ENCODE results near the gene PRICKLE1. TPM values are rescaled to one million over a fixed set of nuclear protein-coding genes. Genes with fewer than 3 reads are reported as not detected.

Gene PRICKLE1
- total and polyA plus RNA-seq, 2 of the 13 experiments (the other 11 are each of a cell fraction or from before 2014, with no cell fraction given) = not detected

DNA sequence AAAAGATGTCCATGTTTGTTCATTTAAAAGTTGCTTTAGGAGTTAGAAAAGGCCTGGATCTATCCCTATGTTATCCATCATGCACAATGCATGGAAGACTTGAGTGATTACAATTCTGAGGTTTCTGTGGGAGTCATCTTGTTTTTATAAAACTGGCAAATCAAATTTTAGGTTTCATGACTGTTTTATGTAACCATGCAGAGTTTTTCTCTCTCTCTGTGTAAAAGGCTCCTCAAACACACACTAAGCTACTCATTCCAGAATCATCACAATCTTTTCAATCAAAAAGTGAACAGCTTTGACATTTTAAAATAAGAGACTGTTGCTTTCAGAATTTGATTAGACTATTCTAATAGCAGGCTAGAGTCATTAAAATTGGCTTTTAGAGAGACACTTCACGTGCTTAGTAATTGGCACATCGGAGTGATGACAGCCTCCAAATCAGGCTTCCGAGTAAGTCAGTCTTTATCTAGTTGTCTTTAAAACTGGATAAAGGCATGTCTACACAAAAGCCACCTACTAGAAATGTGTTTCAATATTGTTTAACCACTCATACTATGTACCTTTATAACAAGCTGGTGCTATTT lies 31.9 kb downstream of the PRICKLE1 start:
- in situ Hi-C loops (cut with HindIII; ENCODE audit: extremely low pct_ligation_motif_present, low pct_unique_long_range_greater_than_20kb) (no loop called here), intact Hi-C loops (cut with micrococcal nuclease; ENCODE audit: unreplicated experiment) (no loop called here)
- Histone ChIP-seq H3K36me3 (replicated peaks in 1 of 2; ENCODE audit: control insufficient read depth in 1 of 2, insufficient read depth in 2 of 2, low read length in 2 of 2) (no peaks in the 10 kb centered on the region), H3K9me3 (ENCODE audit: low read length) (no peaks in the 10 kb centered on the region), H3K79me2 (ENCODE audit: insufficient read depth, low read length) (no peaks in the 10 kb centered on the region), H3K4me2 (ENCODE audit: low read depth, low read length) (no peak overlapping the region), H3K4me3 (replicated peaks in 1 of 3; ENCODE audit: insufficient read depth in 1 of 3, low read depth in 2 of 3, low read length in 3 of 3) (no peak overlapping the region), H3K9ac (ENCODE audit: insufficient read depth, low read depth, low read length) (no peak overlapping the region), H4K20me1 (ENCODE audit: insufficient read depth, low read length) (no peaks in the 10 kb centered on the region), H2AFZ (ENCODE audit: low read length) (no peak overlapping the region), H3K4me1 (ENCODE audit: insufficient read depth, low read length) (no peaks in the 10 kb centered on the region), H3K27ac (ENCODE audit: extremely low read length, insufficient read depth, low read length) (no peak overlapping the region), H3K27me3 (ENCODE audit: control insufficient read depth in 1 of 2, insufficient read depth in 2 of 2, low read length in 2 of 2) (peaks cover 0 to 2% of the 10 kb centered on the region in 2 experiments; a peak in 2 of 5 replicates)
- ATAC-seq = no peak
- CTCF ChIA-PET (ENCODE audit: low intra/inter-chr PET ratio, low total read pairs) = no interaction called here
- POLR2A ChIA-PET = no interaction called here
- no TSS peak for BruUV-seq (replicated peaks)
- FAIRE-seq = no peak
- TF ChIP-seq SP4 (CRISPR knock-in tag; IDR thresholded peaks at IDR 0.05) (no peak), TAF15 (IDR thresholded peaks at IDR 0.05; ENCODE audit: low read depth, low read length, poor library complexity, severe bottlenecking) (no peak), SOX6 (IDR thresholded peaks at IDR 0.05) (no peak), SOX6 (CRISPR knock-in tag; IDR thresholded peaks at IDR 0.05) (no peak), MAFG (CRISPR knock-in tag; IDR thresholded peaks at IDR 0.05) (no peak), SP1 (IDR thresholded peaks at IDR 0.05) (no peak), SP1 (CRISPR knock-in tag; IDR thresholded peaks at IDR 0.05) (no peak), NFYB (CRISPR knock-in tag; IDR thresholded peaks at IDR 0.05) (no peak), TBL1XR1 (IDR thresholded peaks at IDR 0.05; ENCODE audit: borderline replicate concordance, low read length, partially characterized antibody) (no peak), ZNF382 (CRISPR knock-in tag; IDR thresholded peaks at IDR 0.05; ENCODE audit: borderline replicate concordance) (no peak)
- TF ChIP-seq, protein P1, sequence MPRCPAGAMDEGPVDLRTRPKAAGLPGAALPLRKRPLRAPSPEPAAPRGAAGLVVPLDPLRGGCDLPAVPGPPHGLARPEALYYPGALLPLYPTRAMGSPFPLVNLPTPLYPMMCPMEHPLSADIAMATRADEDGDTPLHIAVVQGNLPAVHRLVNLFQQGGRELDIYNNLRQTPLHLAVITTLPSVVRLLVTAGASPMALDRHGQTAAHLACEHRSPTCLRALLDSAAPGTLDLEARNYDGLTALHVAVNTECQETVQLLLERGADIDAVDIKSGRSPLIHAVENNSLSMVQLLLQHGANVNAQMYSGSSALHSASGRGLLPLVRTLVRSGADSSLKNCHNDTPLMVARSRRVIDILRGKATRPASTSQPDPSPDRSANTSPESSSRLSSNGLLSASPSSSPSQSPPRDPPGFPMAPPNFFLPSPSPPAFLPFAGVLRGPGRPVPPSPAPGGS (CRISPR knock-in tag; IDR thresholded peaks at IDR 0.05) = no peak
- TF ChIP-seq, protein P2, sequence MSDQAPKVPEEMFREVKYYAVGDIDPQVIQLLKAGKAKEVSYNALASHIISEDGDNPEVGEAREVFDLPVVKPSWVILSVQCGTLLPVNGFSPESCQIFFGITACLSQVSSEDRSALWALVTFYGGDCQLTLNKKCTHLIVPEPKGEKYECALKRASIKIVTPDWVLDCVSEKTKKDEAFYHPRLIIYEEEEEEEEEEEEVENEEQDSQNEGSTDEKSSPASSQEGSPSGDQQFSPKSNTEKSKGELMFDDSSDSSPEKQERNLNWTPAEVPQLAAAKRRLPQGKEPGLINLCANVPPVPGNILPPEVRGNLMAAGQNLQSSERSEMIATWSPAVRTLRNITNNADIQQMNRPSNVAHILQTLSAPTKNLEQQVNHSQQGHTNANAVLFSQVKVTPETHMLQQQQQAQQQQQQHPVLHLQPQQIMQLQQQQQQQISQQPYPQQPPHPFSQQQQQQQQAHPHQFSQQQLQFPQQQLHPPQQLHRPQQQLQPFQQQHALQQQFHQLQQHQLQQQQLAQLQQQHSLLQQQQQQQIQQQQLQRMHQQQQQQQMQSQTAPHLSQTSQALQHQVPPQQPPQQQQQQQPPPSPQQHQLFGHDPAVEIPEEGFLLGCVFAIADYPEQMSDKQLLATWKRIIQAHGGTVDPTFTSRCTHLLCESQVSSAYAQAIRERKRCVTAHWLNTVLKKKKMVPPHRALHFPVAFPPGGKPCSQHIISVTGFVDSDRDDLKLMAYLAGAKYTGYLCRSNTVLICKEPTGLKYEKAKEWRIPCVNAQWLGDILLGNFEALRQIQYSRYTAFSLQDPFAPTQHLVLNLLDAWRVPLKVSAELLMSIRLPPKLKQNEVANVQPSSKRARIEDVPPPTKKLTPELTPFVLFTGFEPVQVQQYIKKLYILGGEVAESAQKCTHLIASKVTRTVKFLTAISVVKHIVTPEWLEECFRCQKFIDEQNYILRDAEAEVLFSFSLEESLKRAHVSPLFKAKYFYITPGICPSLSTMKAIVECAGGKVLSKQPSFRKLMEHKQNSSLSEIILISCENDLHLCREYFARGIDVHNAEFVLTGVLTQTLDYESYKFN (CRISPR knock-in tag; conservative IDR thresholded peaks at IDR 0.05) = no peak
- 20% methylated on average over 3 of the region's 3 CpGs for WGBS (ENCODE audit: low lambda C conversion rate)
- no peak for DNase-seq (ENCODE audit: low spot score)
